H1 (cell line): ENCODE measurements around the gene NFATC1. TPM values are rescaled to one million over a fixed set of nuclear protein-coding genes. Genes with fewer than 3 reads are reported as not detected.

Experiments
- CTCF ChIA-PET: fragments of 300-600 bp; sonication (Branson Sonifier 250); formaldehyde crosslinking; loops from one replicate; lab custom pipeline; 2021; ENCODE audit not compliant: partially characterized antibody; lab: Charles Lee
- POLR2A ChIA-PET: fragments of 300-600 bp; sonication (Branson Sonifier 250); formaldehyde crosslinking; loops from one replicate; lab custom pipeline; 2021; ENCODE audit warnings: inconsistent platforms; ENCODE audit not compliant: partially characterized antibody; lab: Charles Lee
- DNase-seq, 2 experiments: peaks; one replicate each; pipeline versions ENCODE4 v3.0.0 to v3.0.0-alpha.2; 2010 to 2022; ENCODE audit warnings: low spot score in 2 of 2, low read depth in 1 of 2, mixed read lengths in 1 of 2
- FAIRE-seq: peaks from 2 replicates; lab custom pipeline; 2011; peaks lifted over from hg19 to GRCh38; lab: Jason Lieb, UNC
- H2AFZ ChIP-seq: 2 replicates; pipeline ENCODE4 v1.8.1; 2012; ENCODE audit warnings: low read length, inconsistent platforms
- H2AK5ac ChIP-seq: 2 replicates; pipeline ENCODE4 v1.6.1; 2013; ENCODE audit warnings: low read depth, low read length
- H2BK120ac ChIP-seq: replicated peaks from 2 replicates; pipeline ENCODE3; 2013; ENCODE audit warnings: low read depth, low read length, inconsistent platforms
- H2BK12ac ChIP-seq: 2 replicates; pipeline ENCODE4 v1.6.1; 2013; ENCODE audit warnings: low read depth, low read length
- H2BK15ac ChIP-seq: 2 replicates; pipeline ENCODE4 v1.6.1; 2013; ENCODE audit warnings: low read length
- H2BK20ac ChIP-seq: 2 replicates; pipeline ENCODE4 v1.6.1; 2013; ENCODE audit warnings: low read length
- H2BK5ac ChIP-seq: 2 replicates; pipeline ENCODE4 v1.6.1; 2013; ENCODE audit warnings: low read depth, low read length
- H3K14ac ChIP-seq: 2 replicates; pipeline ENCODE4 v1.6.1; 2013; ENCODE audit warnings: inconsistent platforms; ENCODE audit not compliant: insufficient read length
- H3K18ac ChIP-seq: 2 replicates; pipeline ENCODE4 v1.6.1; 2013; ENCODE audit warnings: low read length; ENCODE audit errors: extremely low read depth
- H3K23ac ChIP-seq: 2 replicates; pipeline ENCODE4 v1.6.1; 2013; ENCODE audit warnings: inconsistent platforms; ENCODE audit not compliant: insufficient read length
- H3K23me2 ChIP-seq: 2 replicates; pipeline ENCODE4 v1.6.1; 2013; ENCODE audit warnings: low read depth, low read length
- H3K27ac ChIP-seq: 2 replicates; pipeline ENCODE4 v1.6.1; 2011; ENCODE audit warnings: low read depth, low read length, inconsistent platforms
- H3K27me3 ChIP-seq, 4 experiments: replicated peaks in 1 of 4; 1 replicate in 1 of 4; 2 replicates in 3 of 4; pipeline versions ENCODE4 v1.6.1 to v1.8.1; 2011 to 2013; ENCODE audit warnings: low read length in 3 of 4, mild to moderate bottlenecking in 3 of 4, inconsistent platforms in 2 of 4, mixed read lengths in 2 of 4, moderate library complexity in 1 of 4; ENCODE audit not compliant: control insufficient read depth in 3 of 4, insufficient read depth in 3 of 4; ENCODE audit errors: extremely low read depth in 1 of 4
- H3K36me3 ChIP-seq, 4 experiments: 2 replicates each; pipeline versions ENCODE4 v1.6.1 to v1.8.1; 2011 to 2013; ENCODE audit warnings: mild to moderate bottlenecking in 4 of 4, low read length in 3 of 4, moderate library complexity in 2 of 4, control low read depth in 1 of 4, inconsistent platforms in 1 of 4; ENCODE audit not compliant: insufficient read depth in 4 of 4, control insufficient read depth in 2 of 4
- H3K4ac ChIP-seq: replicated peaks from 2 replicates; pipeline ENCODE3; 2013; ENCODE audit warnings: low read length, low read depth, mixed read lengths, inconsistent platforms; ENCODE audit not compliant: insufficient read length
- H3K4me1 ChIP-seq, 4 experiments: replicated peaks in 1 of 4; 1 replicate in 1 of 4; 2 replicates in 3 of 4; pipeline versions ENCODE4 v1.6.1 to v1.8.1; 2011 to 2013; ENCODE audit warnings: low read length in 3 of 4, inconsistent platforms in 2 of 4, mixed read lengths in 1 of 4; ENCODE audit not compliant: insufficient read depth in 4 of 4, control insufficient read depth in 3 of 4
- H3K4me2 ChIP-seq, 2 experiments: 2 replicates each; pipeline versions ENCODE4 v1.6.1 to v1.8.1; 2011 to 2013; ENCODE audit warnings: low read depth in 2 of 2, low read length in 2 of 2, control low read depth in 1 of 2, inconsistent platforms in 1 of 2, mild to moderate bottlenecking in 1 of 2; ENCODE audit not compliant: insufficient read depth in 1 of 2
- H3K4me3 ChIP-seq, 4 experiments: fragments of 200-600, 300-600 bp in 1 of 4; sonication (generic), shearing (Covaris generic), sonication (Bioruptor Twin) in 1 of 4; 2 replicates each; pipeline versions ENCODE4 v1.5.1 to v1.8.1; 2011 to 2016; ENCODE audit warnings: low read length in 4 of 4, low read depth in 3 of 4, control low read depth in 2 of 4, inconsistent platforms in 2 of 4, mild to moderate bottlenecking in 2 of 4, mixed read lengths in 1 of 4, moderate library complexity in 1 of 4; ENCODE audit not compliant: insufficient read depth in 2 of 4; ENCODE audit errors: extremely low read depth in 1 of 4
- H3K56ac ChIP-seq: replicated peaks from 2 replicates; pipeline ENCODE3; 2013; ENCODE audit warnings: low read depth, mild to moderate bottlenecking, mixed read lengths, low read length, inconsistent platforms; ENCODE audit not compliant: insufficient read length
- H3K79me1 ChIP-seq: 2 replicates; pipeline ENCODE4 v1.6.1; 2013; ENCODE audit warnings: low read depth, low read length, control low read depth
- H3K79me2 ChIP-seq, 2 experiments: 2 replicates each; pipeline versions ENCODE4 v1.6.1 to v1.8.1; 2012 to 2013; ENCODE audit warnings: low read length in 2 of 2, mild to moderate bottlenecking in 2 of 2, inconsistent platforms in 1 of 2; ENCODE audit not compliant: insufficient read depth in 2 of 2, control insufficient read depth in 1 of 2
- H3K9ac ChIP-seq, 4 experiments: replicated peaks in 1 of 4; 1 replicate in 1 of 4; 2 replicates in 3 of 4; pipeline versions ENCODE4 v1.6.1 to v1.8.1; 2011 to 2013; ENCODE audit warnings: low read depth in 3 of 4, low read length in 3 of 4, control low read depth in 2 of 4, mild to moderate bottlenecking in 2 of 4, moderate library complexity in 2 of 4, inconsistent platforms in 1 of 4; ENCODE audit errors: extremely low read depth in 1 of 4
- H3K9me3 ChIP-seq, 2 experiments: 2 replicates each; pipeline versions ENCODE4 v1.6.1 to v1.8.1; 2012 to 2013; ENCODE audit warnings: mild to moderate bottlenecking in 2 of 2, moderate library complexity in 2 of 2, control low read depth in 1 of 2, inconsistent platforms in 1 of 2, low read depth in 1 of 2, low read length in 1 of 2, mixed read lengths in 1 of 2; ENCODE audit not compliant: insufficient read depth in 2 of 2
- H4K20me1 ChIP-seq, 2 experiments: replicated peaks in 1 of 2; 2 replicates each; pipeline versions ENCODE3 to v1.8.1; 2011 to 2013; ENCODE audit warnings: inconsistent platforms in 2 of 2, low read length in 2 of 2, mild to moderate bottlenecking in 1 of 2; ENCODE audit not compliant: insufficient read depth in 2 of 2, control insufficient read depth in 1 of 2
- H4K5ac ChIP-seq: 2 replicates; pipeline ENCODE4 v1.6.1; 2013; ENCODE audit warnings: low read length, low read depth, mixed read lengths, inconsistent platforms; ENCODE audit not compliant: insufficient read length
- H4K8ac ChIP-seq: 2 replicates; pipeline ENCODE4 v1.8.0; 2013; ENCODE audit warnings: mild to moderate bottlenecking, moderate library complexity, low read length, inconsistent platforms; ENCODE audit not compliant: insufficient read depth; ENCODE audit errors: extremely low read depth
- H4K91ac ChIP-seq: replicated peaks from 2 replicates; pipeline ENCODE3; 2013; ENCODE audit warnings: low read length, mixed read lengths, inconsistent platforms; ENCODE audit not compliant: insufficient read length
- BRCA1 ChIP-seq: IDR thresholded peaks from 2 replicates; pipeline ENCODE4 v1.6.1; 2012; ENCODE audit warnings: low read depth, low read length, improper control_type of control experiment
- CBX5 ChIP-seq: fragments of 300-800, 300-1000 bp; sonication (generic); IDR thresholded peaks from 2 replicates; pipeline ENCODE4 v1.7.1; 2016; ENCODE audit warnings: antibody characterized with exemption, low read length, low read depth
- E2F6 ChIP-seq: IDR thresholded peaks from 2 replicates; pipeline ENCODE4 v1.6.1; 2012; ENCODE audit warnings: inconsistent platforms
- HDAC6 ChIP-seq: IDR thresholded peaks from one replicate; pipeline ENCODE4 v1.7.1; 2012; ENCODE audit warnings: low read depth, mild to moderate bottlenecking, inconsistent platforms, low read length, moderate library complexity
- JUND ChIP-seq: IDR thresholded peaks from 2 replicates; pipeline ENCODE4 v1.6.1; 2011; ENCODE audit warnings: mild to moderate bottlenecking, improper control_type of control experiment, low read length
- POLR2AphosphoS5 ChIP-seq: IDR thresholded peaks from 2 replicates; pipeline ENCODE4 v1.6.1; 2011; ENCODE audit warnings: low read depth, low read length
- POU5F1 ChIP-seq: IDR thresholded peaks from 2 replicates; pipeline ENCODE4 v1.6.1; 2011; ENCODE audit warnings: low read depth, mild to moderate bottlenecking, low read length, moderate library complexity
- RBBP5 ChIP-seq: IDR thresholded peaks from 2 replicates; pipeline ENCODE4 v1.7.1; 2012; ENCODE audit warnings: low read depth, mild to moderate bottlenecking, inconsistent platforms, low read length, moderate library complexity, borderline replicate concordance
- SP4 ChIP-seq: IDR thresholded peaks from 2 replicates; pipeline ENCODE4 v1.6.1; 2012; ENCODE audit warnings: low read length, inconsistent platforms
- TAF7 ChIP-seq: optimal IDR thresholded peaks from 2 replicates; pipeline ENCODE3; 2011; ENCODE audit warnings: low read depth, mild to moderate bottlenecking, inconsistent platforms, low read length, moderate library complexity, borderline replicate concordance
- TBP ChIP-seq: IDR thresholded peaks from 2 replicates; pipeline ENCODE4 v1.6.1; 2011; ENCODE audit warnings: low read depth, low read length, improper control_type of control experiment
- TEAD4 ChIP-seq: IDR thresholded peaks from 2 replicates; pipeline ENCODE4 v1.6.1; 2012; ENCODE audit warnings: low read depth, low read length, inconsistent platforms, mixed read lengths
- WGBS, 2 experiments: shearing (Covaris generic) in 1 of 2; methylation state at CpG; one replicate each; pipeline versions ENCODE4 v1.1.6 to v1.1.7; 2013 to 2015; ENCODE audit warnings: low lambda C conversion rate in 2 of 2, mixed read lengths in 2 of 2, inconsistent platforms in 1 of 2, low coverage in 1 of 2, missing lambda C conversion rate in 1 of 2; ENCODE audit not compliant: insufficient replicate concordance in 2 of 2, insufficient coverage in 1 of 2, insufficient read length in 1 of 2; ENCODE audit errors: extremely low coverage in 1 of 2, missing lambda C conversion rate in 1 of 2; 5-methylcytosine and 5-hydroxymethylcytosine counted together
- polyA plus RNA-seq, 7 experiments: library from polyadenylated mRNA; depleted of rRNA in 3 of 7; stranded (reverse) in 5 of 7; unstranded in 2 of 7; fragments of >200 nt in 5 of 7; fragments of 200-250 nt in 2 of 7; gene quantifications; 1 replicate in 5 of 7; 2 replicates in 1 of 7; 4 replicates in 1 of 7; pipeline versions ENCODE4 v1.2.1 to v1.2.3, GENCODE V29; 2011 to 2013; ENCODE audit warnings: missing spikeins in 2 of 7, mixed read lengths in 2 of 7
- total RNA-seq: library from RNA; stranded (reverse); fragmentation: NEBNext Ultra II Directional; extraction: Animal tissue kit (Norgen Biotek cat#: 25700); gene quantifications from 2 replicates; pipeline ENCODE4 v1.2.1, GENCODE V29; 2021
- TF ChIP-seq, protein P1 (sequence below): IDR thresholded peaks from 2 replicates; pipeline ENCODE4 v1.6.1; 2012; ENCODE audit warnings: inconsistent platforms

Gene NFATC1
- total and polyA plus RNA-seq, 2 of the 8 experiments (the other 6 are each of a cell fraction or from before 2014, with no cell fraction given): 2.0 to 6.6 TPM

GRCh38 chr18:79554945-79555645, 159.4 kb downstream of the NFATC1 start:
- Histone ChIP-seq H4K8ac (no peak overlapping the region; the same call in 1 of the 2 replicates), H3K4me1 (no peaks in the 10 kb centered on the region; a peak in 1 of 7 replicates), H3K56ac (no peak overlapping the region), H3K4me2 (no peak overlapping the region), H3K18ac (no peak overlapping the region), H3K27ac (no peak overlapping the region), H3K4me3 (no peak overlapping the region), H2BK12ac (no peak overlapping the region), H3K36me3 (no peaks in the 10 kb centered on the region), H3K23me2 (no peaks in the 10 kb centered on the region), H3K14ac (no peak overlapping the region), H2BK5ac (no peak overlapping the region), H3K79me2 (no peaks in the 10 kb centered on the region), H2BK20ac (no peak overlapping the region), H3K23ac (no peak overlapping the region), H2AFZ (no peak overlapping the region), H2BK15ac (no peak overlapping the region), H4K5ac (no peak overlapping the region), H3K79me1 (no peaks in the 10 kb centered on the region), H3K9me3 (no peaks in the 10 kb centered on the region), H3K9ac (no peak overlapping the region), H4K91ac (no peak overlapping the region), H2AK5ac (no peak overlapping the region), H2BK120ac (no peak overlapping the region), H4K20me1 (no peaks in the 10 kb centered on the region), H3K27me3 (no peaks in the 10 kb centered on the region), H3K4ac (no peak overlapping the region)
- FAIRE-seq (no peak), DNase-seq (no peak)
- POLR2A ChIA-PET: no interaction called here
- CTCF ChIA-PET: interaction anchor here (0.6 to 1.4 kb wide), 2 partner anchors 13 to 667 kb away, joined by 3 read pairs; no protein-coding TSS in a partner anchor
- 88% methylated on average over 29 of the region's 30 CpGs; no CpG with 5 or more reads in 1 of the 2 experiments for WGBS, 2 experiments
- TF ChIP-seq RBBP5 (no peak), CBX5 (no peak), POLR2AphosphoS5 (no peak), JUND (no peak), TEAD4 (no peak), SP4 (no peak), TAF7 (no peak), POU5F1 (no peak), E2F6 (no peak), TBP (no peak), HDAC6 (no peak), BRCA1 (no peak)
- TF ChIP-seq, protein P1, sequence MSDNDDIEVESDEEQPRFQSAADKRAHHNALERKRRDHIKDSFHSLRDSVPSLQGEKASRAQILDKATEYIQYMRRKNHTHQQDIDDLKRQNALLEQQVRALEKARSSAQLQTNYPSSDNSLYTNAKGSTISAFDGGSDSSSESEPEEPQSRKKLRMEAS: no peak
